ENCODE data around the gene CALCB.

DNA sequence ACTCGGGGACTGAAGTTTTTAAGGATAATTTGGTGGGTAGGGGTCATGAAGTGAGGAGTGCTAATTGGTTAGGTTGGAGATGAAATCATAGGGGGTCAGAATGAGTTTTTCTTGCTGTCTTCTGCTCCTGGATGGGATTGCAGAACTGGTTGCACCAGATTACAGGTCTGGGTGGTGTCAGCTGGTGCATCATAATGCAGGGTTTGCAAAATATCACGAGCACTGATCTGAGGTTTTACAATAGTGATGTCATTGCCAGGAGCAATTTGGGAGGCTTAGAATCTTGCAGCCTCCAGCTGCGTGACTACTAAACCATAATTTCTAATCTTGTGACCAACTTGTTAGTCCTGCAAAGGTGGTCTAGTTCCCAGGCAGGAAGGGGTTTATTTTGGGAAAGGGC lies 46.4 kb upstream of the CALCB start:
- TF ChIP-seq, protein P1, sequence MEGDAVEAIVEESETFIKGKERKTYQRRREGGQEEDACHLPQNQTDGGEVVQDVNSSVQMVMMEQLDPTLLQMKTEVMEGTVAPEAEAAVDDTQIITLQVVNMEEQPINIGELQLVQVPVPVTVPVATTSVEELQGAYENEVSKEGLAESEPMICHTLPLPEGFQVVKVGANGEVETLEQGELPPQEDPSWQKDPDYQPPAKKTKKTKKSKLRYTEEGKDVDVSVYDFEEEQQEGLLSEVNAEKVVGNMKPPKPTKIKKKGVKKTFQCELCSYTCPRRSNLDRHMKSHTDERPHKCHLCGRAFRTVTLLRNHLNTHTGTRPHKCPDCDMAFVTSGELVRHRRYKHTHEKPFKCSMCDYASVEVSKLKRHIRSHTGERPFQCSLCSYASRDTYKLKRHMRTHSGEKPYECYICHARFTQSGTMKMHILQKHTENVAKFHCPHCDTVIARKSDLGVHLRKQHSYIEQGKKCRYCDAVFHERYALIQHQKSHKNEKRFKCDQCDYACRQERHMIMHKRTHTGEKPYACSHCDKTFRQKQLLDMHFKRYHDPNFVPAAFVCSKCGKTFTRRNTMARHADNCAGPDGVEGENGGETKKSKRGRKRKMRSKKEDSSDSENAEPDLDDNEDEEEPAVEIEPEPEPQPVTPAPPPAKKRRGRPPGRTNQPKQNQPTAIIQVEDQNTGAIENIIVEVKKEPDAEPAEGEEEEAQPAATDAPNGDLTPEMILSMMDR (tag by site-specific recombination; IDR thresholded peaks at IDR 0.05), result no peak
- TF ChIP-seq ZNF24 (tag by site-specific recombination; IDR thresholded peaks at IDR 0.05), result no peak
- TF ChIP-seq, protein P2, sequence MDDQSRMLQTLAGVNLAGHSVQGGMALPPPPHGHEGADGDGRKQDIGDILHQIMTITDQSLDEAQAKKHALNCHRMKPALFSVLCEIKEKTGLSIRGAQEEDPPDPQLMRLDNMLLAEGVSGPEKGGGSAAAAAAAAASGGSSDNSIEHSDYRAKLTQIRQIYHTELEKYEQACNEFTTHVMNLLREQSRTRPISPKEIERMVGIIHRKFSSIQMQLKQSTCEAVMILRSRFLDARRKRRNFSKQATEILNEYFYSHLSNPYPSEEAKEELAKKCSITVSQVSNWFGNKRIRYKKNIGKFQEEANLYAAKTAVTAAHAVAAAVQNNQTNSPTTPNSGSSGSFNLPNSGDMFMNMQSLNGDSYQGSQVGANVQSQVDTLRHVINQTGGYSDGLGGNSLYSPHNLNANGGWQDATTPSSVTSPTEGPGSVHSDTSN (CRISPR knock-in tag; IDR thresholded peaks at IDR 0.05), result no peak
- TF ChIP-seq ZNF473 (tag by site-specific recombination; IDR thresholded peaks at IDR 0.05), result no peak
- TF ChIP-seq ZBTB8A (tag by site-specific recombination; IDR thresholded peaks at IDR 0.05), result no peak
- TF ChIP-seq ZNF350 (tag by site-specific recombination; IDR thresholded peaks at IDR 0.05), result no peak
- no peak for TF ChIP-seq ZNF624 (tag by site-specific recombination; IDR thresholded peaks at IDR 0.05)
- TF ChIP-seq, protein P3, sequence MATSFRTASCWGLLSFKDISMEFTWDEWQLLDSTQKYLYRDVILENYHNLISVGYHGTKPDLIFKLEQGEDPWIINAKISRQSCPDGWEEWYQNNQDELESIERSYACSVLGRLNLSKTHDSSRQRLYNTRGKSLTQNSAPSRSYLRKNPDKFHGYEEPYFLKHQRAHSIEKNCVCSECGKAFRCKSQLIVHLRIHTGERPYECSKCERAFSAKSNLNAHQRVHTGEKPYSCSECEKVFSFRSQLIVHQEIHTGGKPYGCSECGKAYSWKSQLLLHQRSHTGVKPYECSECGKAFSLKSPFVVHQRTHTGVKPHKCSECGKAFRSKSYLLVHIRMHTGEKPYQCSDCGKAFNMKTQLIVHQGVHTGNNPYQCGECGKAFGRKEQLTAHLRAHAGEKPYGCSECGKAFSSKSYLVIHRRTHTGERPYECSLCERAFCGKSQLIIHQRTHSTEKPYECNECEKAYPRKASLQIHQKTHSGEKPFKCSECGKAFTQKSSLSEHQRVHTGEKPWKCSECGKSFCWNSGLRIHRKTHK (tag by site-specific recombination; IDR thresholded peaks at IDR 0.05), result no peak
- TF ChIP-seq, protein P4, sequence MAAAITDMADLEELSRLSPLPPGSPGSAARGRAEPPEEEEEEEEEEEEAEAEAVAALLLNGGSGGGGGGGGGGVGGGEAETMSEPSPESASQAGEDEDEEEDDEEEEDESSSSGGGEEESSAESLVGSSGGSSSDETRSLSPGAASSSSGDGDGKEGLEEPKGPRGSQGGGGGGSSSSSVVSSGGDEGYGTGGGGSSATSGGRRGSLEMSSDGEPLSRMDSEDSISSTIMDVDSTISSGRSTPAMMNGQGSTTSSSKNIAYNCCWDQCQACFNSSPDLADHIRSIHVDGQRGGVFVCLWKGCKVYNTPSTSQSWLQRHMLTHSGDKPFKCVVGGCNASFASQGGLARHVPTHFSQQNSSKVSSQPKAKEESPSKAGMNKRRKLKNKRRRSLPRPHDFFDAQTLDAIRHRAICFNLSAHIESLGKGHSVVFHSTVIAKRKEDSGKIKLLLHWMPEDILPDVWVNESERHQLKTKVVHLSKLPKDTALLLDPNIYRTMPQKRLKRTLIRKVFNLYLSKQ (tag by site-specific recombination; IDR thresholded peaks at IDR 0.05; ENCODE audit: borderline replicate concordance), result no peak
- TF ChIP-seq ZNF629 (tag by site-specific recombination; IDR thresholded peaks at IDR 0.05), result no peak

Measured in HEK293 (cell line).